ENCODE results near the gene C1QTNF3.
"Not testable (repeated sequence)": the region's sequence is repeated elsewhere in the genome, so short reads cannot be mapped to it uniquely, and the experiment has no call there.

The C1QTNF3 gene

GRCh38 chr5:34031966-34032365 is 11.0 kb downstream of the C1QTNF3 start:
- no peak overlapping the region for H2BK120ac ChIP-seq (ENCODE audit: low read depth, low read length)
- no peak overlapping the region for H2BK15ac ChIP-seq (ENCODE audit: low read length)
- H3K9ac ChIP-seq (ENCODE audit: low read depth, low read length, poor library complexity): no peak overlapping the region
- no peak overlapping the region for H2BK5ac ChIP-seq (ENCODE audit: low read length)
- H2AFZ ChIP-seq (ENCODE audit: low read length): no peak overlapping the region
- no peak overlapping the region for H4K91ac ChIP-seq (ENCODE audit: low read depth, low read length, poor library complexity)
- H3K9me3 ChIP-seq (replicated peaks in 1 of 2; ENCODE audit: control insufficient read depth in 2 of 2, insufficient read depth in 1 of 2, low read depth in 1 of 2, low read length in 2 of 2): peaks cover 2 to 4% of the 10 kb centered on the region in 2 donors
- no peak overlapping the region for H3K4me3 ChIP-seq (ENCODE audit: low read length in 2 of 2)
- no peak overlapping the region for H3K18ac ChIP-seq (ENCODE audit: low read length)
- DNase-seq (ENCODE audit: low spot score): no peak
- H3K4me1 ChIP-seq (ENCODE audit: control insufficient read depth in 2 of 2, insufficient read depth in 1 of 2, low read depth in 1 of 2, low read length in 2 of 2): peaks cover 0 to 7% of the 10 kb centered on the region in 2 donors
- no peak overlapping the region for H2BK12ac ChIP-seq (ENCODE audit: low read length)
- H3K4ac ChIP-seq (ENCODE audit: low read length): no peak overlapping the region
- no peak overlapping the region for H3K14ac ChIP-seq (ENCODE audit: low read length)
- no peak overlapping the region for H4K8ac ChIP-seq (ENCODE audit: low read depth, low read length)
- no peaks in the 10 kb centered on the region for H3K79me1 ChIP-seq (ENCODE audit: low read depth, low read length)
- no peak overlapping the region for H2AK5ac ChIP-seq (ENCODE audit: low read depth, low read length)
- no peak overlapping the region for H3K27ac ChIP-seq (replicated peaks; ENCODE audit: low read length)
- WGBS, 2 donors (ENCODE audit: extremely low coverage in 2 of 2, insufficient read length in 2 of 2, insufficient replicate concordance in 1 of 2): no CpG with 5 or more reads among the region's 3 CpGs
- H3K4me2 ChIP-seq (ENCODE audit: insufficient read depth, low read length, poor library complexity, severe bottlenecking): no peak overlapping the region
- H3K27me3 ChIP-seq (ENCODE audit: control insufficient read depth in 3 of 3, insufficient read depth in 3 of 3, low read depth in 1 of 3, low read length in 3 of 3): no peaks in the 10 kb centered on the region
- no peak overlapping the region for H3K23ac ChIP-seq (ENCODE audit: low read depth, low read length, poor library complexity)
- peaks cover 0 to 31% of the 10 kb centered on the region in 2 donors for H3K36me3 ChIP-seq (replicated peaks in 1 of 2; ENCODE audit: control insufficient read depth in 2 of 2, insufficient read depth in 2 of 2, low read length in 2 of 2)

- H3K79me1 ChIP-seq (ENCODE audit: low read depth, low read length): no peaks in the 10 kb centered on the region
- no peak overlapping the region for H3K18ac ChIP-seq (ENCODE audit: low read length)
- no peak overlapping the region for H4K91ac ChIP-seq (ENCODE audit: low read depth, low read length, poor library complexity)
- H2BK120ac ChIP-seq (ENCODE audit: low read depth, low read length): no peak overlapping the region
- no peak overlapping the region for H2AFZ ChIP-seq (ENCODE audit: low read length)
- no peak overlapping the region for H2BK15ac ChIP-seq (ENCODE audit: low read length)
- no peak for DNase-seq (ENCODE audit: low spot score)
- no peak overlapping the region for H3K9ac ChIP-seq (ENCODE audit: low read depth, low read length, poor library complexity)
- no peak overlapping the region for H2AK5ac ChIP-seq (ENCODE audit: low read depth, low read length)
- no peak overlapping the region for H3K4ac ChIP-seq (ENCODE audit: low read length)
- H3K14ac ChIP-seq (ENCODE audit: low read length): no peak overlapping the region
- no peaks in the 10 kb centered on the region for H3K27me3 ChIP-seq (ENCODE audit: control insufficient read depth in 3 of 3, insufficient read depth in 3 of 3, low read depth in 1 of 3, low read length in 3 of 3)
- H3K4me2 ChIP-seq (ENCODE audit: insufficient read depth, low read length, poor library complexity, severe bottlenecking): no peak overlapping the region
- H2BK5ac ChIP-seq (ENCODE audit: low read length): no peak overlapping the region
- no peak overlapping the region for H3K4me3 ChIP-seq (ENCODE audit: low read length in 2 of 2)
- peaks cover 2 to 4% of the 10 kb centered on the region in 2 donors for H3K9me3 ChIP-seq (replicated peaks in 1 of 2; ENCODE audit: control insufficient read depth in 2 of 2, insufficient read depth in 1 of 2, low read depth in 1 of 2, low read length in 2 of 2)
- no peak overlapping the region for H4K8ac ChIP-seq (ENCODE audit: low read depth, low read length)
- H3K27ac ChIP-seq (replicated peaks; ENCODE audit: low read length): no peak overlapping the region
- no peak overlapping the region for H3K23ac ChIP-seq (ENCODE audit: low read depth, low read length, poor library complexity)
- no CpG with 5 or more reads among the region's 2 CpGs for whole genome bisulfite sequencing, 2 donors (ENCODE audit: extremely low coverage in 2 of 2, insufficient read length in 2 of 2, insufficient replicate concordance in 1 of 2)
- H2BK12ac ChIP-seq (ENCODE audit: low read length): no peak overlapping the region
- H3K36me3 ChIP-seq (replicated peaks in 1 of 2; ENCODE audit: control insufficient read depth in 2 of 2, insufficient read depth in 2 of 2, low read length in 2 of 2): peaks cover 0 to 31% of the 10 kb centered on the region in 2 donors
- H3K4me1 ChIP-seq (ENCODE audit: control insufficient read depth in 2 of 2, insufficient read depth in 1 of 2, low read depth in 1 of 2, low read length in 2 of 2): peaks cover 0 to 7% of the 10 kb centered on the region in 2 donors
Observed at GRCh38 chr5:34031117-34031516, 11.9 kb downstream of the C1QTNF3 start.

GRCh38 chr5:34030585-34030984 is 12.4 kb downstream of the C1QTNF3 start:
- not testable (repeated sequence) for H3K14ac ChIP-seq (ENCODE audit: low read length); H3K23ac ChIP-seq (ENCODE audit: low read depth, low read length, poor library complexity); H2BK5ac ChIP-seq (ENCODE audit: low read length); H3K79me1 ChIP-seq (ENCODE audit: low read depth, low read length); H3K18ac ChIP-seq (ENCODE audit: low read length); H2AFZ ChIP-seq (ENCODE audit: low read length); DNase-seq (ENCODE audit: low spot score); H2AK5ac ChIP-seq (ENCODE audit: low read depth, low read length); H3K9ac ChIP-seq (ENCODE audit: low read depth, low read length, poor library complexity); H3K9me3 ChIP-seq (replicated peaks in 1 of 2; ENCODE audit: control insufficient read depth in 2 of 2, insufficient read depth in 1 of 2, low read depth in 1 of 2, low read length in 2 of 2); H3K27me3 ChIP-seq (ENCODE audit: control insufficient read depth in 3 of 3, insufficient read depth in 3 of 3, low read depth in 1 of 3, low read length in 3 of 3); H3K27ac ChIP-seq (replicated peaks; ENCODE audit: low read length); H4K8ac ChIP-seq (ENCODE audit: low read depth, low read length); H3K4ac ChIP-seq (ENCODE audit: low read length); H2BK15ac ChIP-seq (ENCODE audit: low read length); H3K4me3 ChIP-seq (ENCODE audit: low read length in 2 of 2); H2BK120ac ChIP-seq (ENCODE audit: low read depth, low read length); H3K4me2 ChIP-seq (ENCODE audit: insufficient read depth, low read length, poor library complexity, severe bottlenecking); H2BK12ac ChIP-seq (ENCODE audit: low read length); H4K91ac ChIP-seq (ENCODE audit: low read depth, low read length, poor library complexity); H3K4me1 ChIP-seq (ENCODE audit: control insufficient read depth in 2 of 2, insufficient read depth in 1 of 2, low read depth in 1 of 2, low read length in 2 of 2)
- peaks cover 0 to 31% of the 10 kb centered on the region in 2 donors for H3K36me3 ChIP-seq (replicated peaks in 1 of 2; ENCODE audit: control insufficient read depth in 2 of 2, insufficient read depth in 2 of 2, low read length in 2 of 2)
- no CpG with 5 or more reads among the region's 2 CpGs for WGBS, 2 donors (ENCODE audit: extremely low coverage in 2 of 2, insufficient read length in 2 of 2, insufficient replicate concordance in 1 of 2)

- Histone ChIP-seq H3K27ac (replicated peaks; ENCODE audit: low read length) (no peak overlapping the region), H3K4ac (ENCODE audit: low read length) (no peak overlapping the region), H3K14ac (ENCODE audit: low read length) (no peak overlapping the region), H4K91ac (ENCODE audit: low read depth, low read length, poor library complexity) (no peak overlapping the region), H3K36me3 (replicated peaks in 1 of 2; ENCODE audit: control insufficient read depth in 2 of 2, insufficient read depth in 2 of 2, low read length in 2 of 2) (peaks cover 0 to 27% of the 10 kb centered on the region in 2 donors), H2BK5ac (ENCODE audit: low read length) (no peak overlapping the region), H3K27me3 (ENCODE audit: control insufficient read depth in 3 of 3, insufficient read depth in 3 of 3, low read depth in 1 of 3, low read length in 3 of 3) (no peaks in the 10 kb centered on the region), H3K23ac (ENCODE audit: low read depth, low read length, poor library complexity) (no peak overlapping the region), H3K4me2 (ENCODE audit: insufficient read depth, low read length, poor library complexity, severe bottlenecking) (no peak overlapping the region), H3K9ac (ENCODE audit: low read depth, low read length, poor library complexity) (no peak overlapping the region), H4K8ac (ENCODE audit: low read depth, low read length) (no peak overlapping the region), H3K4me1 (ENCODE audit: control insufficient read depth in 2 of 2, insufficient read depth in 1 of 2, low read depth in 1 of 2, low read length in 2 of 2) (peaks cover 0 to 2% of the 10 kb centered on the region in 2 donors), H2AFZ (ENCODE audit: low read length) (no peak overlapping the region), H2BK120ac (ENCODE audit: low read depth, low read length) (no peak overlapping the region), H3K4me3 (ENCODE audit: low read length in 2 of 2) (no peak overlapping the region), H2AK5ac (ENCODE audit: low read depth, low read length) (no peak overlapping the region), H3K18ac (ENCODE audit: low read length) (no peak overlapping the region), H3K79me1 (ENCODE audit: low read depth, low read length) (no peaks in the 10 kb centered on the region), H2BK12ac (ENCODE audit: low read length) (no peak overlapping the region), H3K9me3 (replicated peaks in 1 of 2; ENCODE audit: control insufficient read depth in 2 of 2, insufficient read depth in 1 of 2, low read depth in 1 of 2, low read length in 2 of 2) (peaks cover 2 to 4% of the 10 kb centered on the region in 2 donors), H2BK15ac (ENCODE audit: low read length) (no peak overlapping the region)
- WGBS, 2 donors (ENCODE audit: extremely low coverage in 2 of 2, insufficient read length in 2 of 2, insufficient replicate concordance in 1 of 2): no CpG with 5 or more reads among the region's 1 CpG
- no peak for DNase-seq (ENCODE audit: low spot score)
Observed at GRCh38 chr5:34030048-34030447, 13.0 kb downstream of the C1QTNF3 start.

Data from neuronal stem cell (in vitro differentiated cells).